A549 (cell line): ENCODE results near the gene NT5E. TPM values are rescaled to one million over a fixed set of nuclear protein-coding genes. Genes with fewer than 3 reads are reported as not detected.

Source experiments
- ATAC-seq, 2 experiments: fragments of 200-7000 bp in 1 of 2; fragments of >200 bp in 1 of 2; cut with Nextera tagmentation in 1 of 2; cut with Tn5 transposase in 1 of 2; 3 replicates each; pipeline versions ENCODE4 v1.8.0 to v1.9.1; 2018 to 2020; ENCODE audit warnings: mild to moderate bottlenecking in 1 of 2, moderate library complexity in 1 of 2
- CTCF ChIA-PET: fragments of 300-600 bp; sonication (Branson Sonifier 250); formaldehyde crosslinking; extraction: SDS; loops from one replicate; lab custom pipeline; 2021; ENCODE audit warnings: antibody characterized with exemption, inconsistent platforms; lab: Yijun Ruan, JAX
- POLR2A ChIA-PET: fragments of 350-600 bp; formaldehyde crosslinking; extraction: SDS; loops from one replicate; lab custom pipeline; 2021; ENCODE audit warnings: antibody characterized with exemption, inconsistent platforms; lab: Yijun Ruan, JAX
- DNase-seq, 2 experiments: peaks; one replicate each; pipeline versions ENCODE4 v3.0.0 to v3.0.0-alpha.2; 2011 to 2016; ENCODE audit warnings: low read depth in 1 of 2, low spot score in 1 of 2
- FAIRE-seq: peaks from 2 replicates; lab custom pipeline; 2011; peaks lifted over from hg19 to GRCh38; lab: Jason Lieb, UNC
- H3K27ac ChIP-seq, 2 experiments: fragments of >200 bp; sonication (Bioruptor Twin); formaldehyde crosslinking; 3 replicates each; pipeline ENCODE4 v1.5.1; 2016 to 2017
- H3K4me1 ChIP-seq: fragments of >200 bp; sonication (Bioruptor Twin); formaldehyde crosslinking; 3 replicates; pipeline ENCODE4 v1.6.1; 2016
- H3K4me2 ChIP-seq: fragments of >200 bp; sonication (Bioruptor Twin); formaldehyde crosslinking; 3 replicates; pipeline ENCODE4 v1.6.1; 2016
- H3K4me3 ChIP-seq: fragments of >200 bp; sonication (Bioruptor Twin); formaldehyde crosslinking; 3 replicates; pipeline ENCODE4 v1.5.1; 2016
- H3K9me3 ChIP-seq: fragments of >200 bp; sonication (Bioruptor Twin); formaldehyde crosslinking; 3 replicates; pipeline ENCODE4 v1.6.1; 2016
- CEBPB ChIP-seq, 2 experiments: fragments of >200 bp in 1 of 2; sonication (Bioruptor Twin) in 1 of 2; formaldehyde crosslinking in 1 of 2; IDR thresholded peaks; 2 replicates each; pipeline ENCODE4 v1.6.1; 2012 to 2016
- CHD4 ChIP-seq: fragments of 200-600 bp; sonication (generic); IDR thresholded peaks from 2 replicates; pipeline ENCODE4 v1.6.1; 2016; ENCODE audit warnings: antibody characterized with exemption, mild to moderate bottlenecking, borderline replicate concordance
- FOSB ChIP-seq: fragments of 250-450 bp; sonication (Bioruptor Pico); IDR thresholded peaks from 2 replicates; pipeline ENCODE4 v1.5.0; 2020; ENCODE audit warnings: mild to moderate bottlenecking, moderate library complexity
- HDAC2 ChIP-seq: fragments of 200-600 bp; sonication (generic); IDR thresholded peaks from 2 replicates; pipeline ENCODE4 v1.6.1; 2016
- HEYL ChIP-seq: fragments of 250-450 bp; sonication (Bioruptor Pico); IDR thresholded peaks from 2 replicates; pipeline ENCODE4 v1.8.0; 2021; ENCODE audit warnings: mild to moderate bottlenecking, moderate library complexity
- HMGXB4 ChIP-seq: fragments of 250-450 bp; sonication (Bioruptor Pico); IDR thresholded peaks from 2 replicates; pipeline ENCODE4 v1.5.0; 2021; ENCODE audit warnings: mild to moderate bottlenecking, moderate library complexity, borderline replicate concordance
- HOXA7 ChIP-seq: fragments of 250-450 bp; sonication (Bioruptor Pico); IDR thresholded peaks from 2 replicates; pipeline ENCODE4 v1.5.0; 2020; ENCODE audit warnings: mild to moderate bottlenecking, moderate library complexity
- HOXB5 ChIP-seq: fragments of 250-450 bp; sonication (Bioruptor Pico); IDR thresholded peaks from 2 replicates; pipeline ENCODE4 v1.5.0; 2020; ENCODE audit warnings: mild to moderate bottlenecking, moderate library complexity
- JUN ChIP-seq, 2 experiments: fragments of >200 bp; sonication (Bioruptor Twin); formaldehyde crosslinking; IDR thresholded peaks; 2 replicates in 1 of 2; 3 replicates in 1 of 2; pipeline ENCODE4 v1.6.1; 2016 to 2017
- MYC ChIP-seq: IDR thresholded peaks from 2 replicates; pipeline ENCODE4 v1.6.1; 2012; ENCODE audit warnings: mild to moderate bottlenecking, inconsistent platforms, low read length, improper control_type of control experiment, borderline replicate concordance
- NFE2L2 ChIP-seq: fragments of 150-350 bp; conservative IDR thresholded peaks from 2 replicates; pipeline ENCODE4 v1.6.1; 2014; ENCODE audit warnings: low read length
- NPAS2 ChIP-seq: fragments of 250-450 bp; sonication (Bioruptor Pico); IDR thresholded peaks from 2 replicates; pipeline ENCODE4 v1.8.0; 2022; ENCODE audit warnings: mild to moderate bottlenecking, moderate library complexity, borderline replicate concordance
- PHF8 ChIP-seq: fragments of 200-600 bp; sonication (generic); IDR thresholded peaks from 2 replicates; pipeline ENCODE4 v1.6.1; 2016; ENCODE audit warnings: low read depth, mild to moderate bottlenecking, antibody characterized with exemption, moderate library complexity, borderline replicate concordance
- POLR2A ChIP-seq: IDR thresholded peaks from 2 replicates; pipeline ENCODE4 v1.6.1; 2012; ENCODE audit warnings: mild to moderate bottlenecking, low read length
- RARB ChIP-seq: fragments of 250-450 bp; sonication (Bioruptor Pico); IDR thresholded peaks from 2 replicates; pipeline ENCODE4 v1.8.0; 2021; ENCODE audit warnings: mild to moderate bottlenecking, moderate library complexity
- REST ChIP-seq: fragments of 200-600 bp; sonication (generic); IDR thresholded peaks from 2 replicates; pipeline ENCODE4 v1.6.1; 2016; ENCODE audit warnings: antibody characterized with exemption, mild to moderate bottlenecking, moderate library complexity
- TFCP2L1 ChIP-seq: fragments of 250-450 bp; sonication (Bioruptor Pico); IDR thresholded peaks from 2 replicates; pipeline ENCODE4 v1.5.0; 2021; ENCODE audit warnings: mild to moderate bottlenecking
- ZFP36 ChIP-seq: fragments of 450-650 bp; IDR thresholded peaks from 2 replicates; pipeline ENCODE4 v1.6.1; 2014; ENCODE audit warnings: borderline replicate concordance; ENCODE audit not compliant: partially characterized antibody
- ZNF302 ChIP-seq: fragments of 250-450 bp; sonication (Bioruptor Pico); IDR thresholded peaks from 2 replicates; pipeline ENCODE4 v1.9.0; 2021; ENCODE audit warnings: inconsistent platforms, mild to moderate bottlenecking, moderate library complexity
- ZSCAN20 ChIP-seq: fragments of 250-450 bp; sonication (Bioruptor Pico); IDR thresholded peaks from 2 replicates; pipeline ENCODE4 v1.8.0; 2022; ENCODE audit warnings: mild to moderate bottlenecking, moderate library complexity
- WGBS: methylation state at CpG from one replicate; pipeline ENCODE4 v1.1.6; 2017; ENCODE audit errors: missing lambda C conversion rate; 5-methylcytosine and 5-hydroxymethylcytosine counted together
- polyA plus RNA-seq, 4 experiments: library from polyadenylated mRNA; depleted of rRNA in 3 of 4; stranded (reverse); fragments of >200 nt; fragmentation: RNase III in 1 of 4; extraction: RNeasy Plus Mini Kit Qiagen cat#74134 plus additional on column Dnase treatment in 1 of 4; gene quantifications; 2 replicates in 3 of 4; 3 replicates in 1 of 4; pipeline ENCODE4 v1.2.3, GENCODE V29; 2011 to 2017
- TF ChIP-seq, protein P1 (sequence below): fragments of >200 bp; sonication (Bioruptor Twin); formaldehyde crosslinking; IDR thresholded peaks from 2 replicates; pipeline ENCODE4 v1.6.1; 2016
- TF ChIP-seq, protein P2 (sequence below): fragments of 450-650 bp; IDR thresholded peaks from 2 replicates; pipeline ENCODE4 v1.6.1; 2014; ENCODE audit warnings: antibody characterized with exemption
- TF ChIP-seq, protein P3 (sequence below): fragments of 150-350 bp; IDR thresholded peaks from 2 replicates; pipeline ENCODE4 v1.6.1; 2014; ENCODE audit warnings: low read depth, mild to moderate bottlenecking, low read length

NT5E gene
- polyA plus RNA-seq, 2 of the 4 experiments (the other 2 are of a cell fraction): 18.9 to 54.8 TPM

DNA sequence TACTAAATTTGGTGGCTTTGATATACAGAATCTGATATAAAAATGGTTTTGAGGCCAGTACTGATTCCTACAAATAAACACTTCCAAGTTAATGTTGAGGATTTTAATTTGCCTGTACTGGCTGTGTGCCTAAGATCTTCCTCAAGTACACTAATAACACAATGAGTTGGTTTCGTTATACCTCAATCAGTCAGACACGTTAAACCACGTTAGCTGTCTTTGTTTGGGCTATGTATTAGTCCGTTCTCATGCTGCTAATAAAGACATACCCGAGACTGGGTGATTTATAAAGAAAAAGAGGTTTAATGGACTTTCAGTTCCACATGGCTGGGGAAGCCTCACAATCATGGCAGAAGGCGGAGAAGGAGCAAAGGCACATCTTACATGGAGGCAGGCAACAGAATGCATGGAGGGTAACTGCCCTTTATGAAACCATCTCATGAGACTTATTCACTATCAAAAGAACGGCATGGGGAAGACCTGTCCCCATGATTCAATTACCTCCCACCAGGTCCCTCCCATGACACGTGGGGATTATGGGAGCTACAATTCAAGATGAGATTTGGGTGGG lies 46.2 kb downstream of the NT5E start:
- H3K4me2 ChIP-seq: no peak overlapping the region
- H3K9me3 ChIP-seq: peaks cover 8% of the 10 kb centered on the region; the same call in 1 of the 3 replicates
- H3K27ac ChIP-seq: no peak overlapping the region
- DNase-seq (no peak), FAIRE-seq (no peak)
- CTCF ChIA-PET: interaction anchor here (1.7 to 4.2 kb wide), 2 partner anchors 13 to 141 kb away, joined by 7 to 23 read pairs; no protein-coding TSS in a partner anchor
- WGBS: 92% methylated on average over 8 of the region's 8 CpGs
- TF ChIP-seq HDAC2 (no peak), RARB (CRISPR knock-in tag) (no peak)
- TF ChIP-seq, all 56 proteins: peak for 0
- POLR2A ChIA-PET: no interaction called here
- H3K4me1 ChIP-seq: peaks cover 9% of the 10 kb centered on the region
- H3K4me3 ChIP-seq: no peak overlapping the region
- ATAC-seq: no peak

- CTCF ChIA-PET: interaction anchor here (1.2 to 4.2 kb wide), 3 partner anchors 14 to 144 kb away, joined by 3 to 23 read pairs (median 5); no protein-coding TSS in a partner anchor
- TF ChIP-seq HMGXB4 (CRISPR knock-in tag) (no peak), ZFP36 (no peak), MYC (no peak), HEYL (CRISPR knock-in tag) (no peak), CEBPB (IDR thresholded peaks at IDR 0.05) (no peak), REST (no peak), CHD4 (no peak), NFE2L2 (no peak)
- TF ChIP-seq, protein P1, sequence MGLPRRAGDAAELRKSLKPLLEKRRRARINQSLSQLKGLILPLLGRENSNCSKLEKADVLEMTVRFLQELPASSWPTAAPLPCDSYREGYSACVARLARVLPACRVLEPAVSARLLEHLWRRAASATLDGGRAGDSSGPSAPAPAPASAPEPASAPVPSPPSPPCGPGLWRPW: no peak
- FAIRE-seq (no peak), DNase-seq (no peak), ATAC-seq (no peak)
- Histone ChIP-seq H3K4me1 (peaks cover 9% of the 10 kb centered on the region), H3K4me2 (no peak overlapping the region), H3K27ac (no peak overlapping the region), H3K9me3 (peaks cover 8% of the 10 kb centered on the region; the same call in 1 of the 3 replicates), H3K4me3 (no peak overlapping the region)
- WGBS: 82% methylated on average over 5 of the region's 5 CpGs
- POLR2A ChIA-PET: no interaction called here
Observed at GRCh38 chr6:85496856-85497255, 47.0 kb downstream of the NT5E start.

DNA sequence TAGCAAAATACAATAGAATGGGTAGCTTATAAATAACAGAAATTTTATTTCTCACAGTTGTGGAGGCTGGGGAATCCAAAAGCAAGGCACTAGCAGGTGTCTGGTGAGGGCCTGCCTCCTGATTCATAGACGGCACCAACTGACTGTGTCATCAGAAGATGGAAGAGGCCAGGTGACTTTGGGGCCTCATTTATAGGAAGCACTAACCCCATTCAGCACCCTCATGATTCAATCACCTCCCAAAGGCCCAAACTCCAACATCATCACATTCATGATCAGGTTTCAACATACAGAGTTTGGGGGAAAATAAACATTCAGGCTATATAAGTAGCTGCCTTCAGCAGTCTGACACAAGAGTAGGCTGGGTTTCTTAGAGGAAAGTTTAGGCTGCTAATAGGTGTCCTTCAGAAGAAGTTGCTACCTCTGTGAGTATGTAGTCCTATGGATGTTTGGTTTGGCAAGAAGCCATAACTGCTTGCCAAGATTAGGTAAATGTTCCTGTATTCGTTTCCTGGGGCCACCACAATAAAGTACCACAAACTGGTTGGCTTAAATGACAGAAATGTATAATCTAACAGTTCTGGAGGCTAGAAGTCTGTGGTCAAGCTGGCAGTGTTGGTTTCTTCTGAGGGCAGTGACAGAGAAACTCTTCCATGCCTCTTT lies 48.8 kb downstream of the NT5E start:
- Histone ChIP-seq H3K27ac (no peak overlapping the region), H3K4me3 (no peak overlapping the region), H3K4me1 (peaks cover 9% of the 10 kb centered on the region), H3K4me2 (no peak overlapping the region), H3K9me3 (peaks cover 8% of the 10 kb centered on the region; the same call in 1 of the 3 replicates)
- ChIA-PET POLR2A (no interaction called here), CTCF (interaction anchor here (1.0 to 2.3 kb wide), 2 partner anchors 16 to 144 kb away, joined by 5 to 8 read pairs; no protein-coding TSS in a partner anchor)
- FAIRE-seq (no peak), DNase-seq (peak in 1 of 2 experiments; percentile 24), ATAC-seq (no peak)
- 45% methylated on average over 2 of the region's 2 CpGs for WGBS
- TF ChIP-seq HOXA7 (CRISPR knock-in tag) (no peak), POLR2A (no peak), ZNF302 (CRISPR knock-in tag) (no peak), PHF8 (no peak), ZSCAN20 (CRISPR knock-in tag) (no peak), JUN (IDR thresholded peaks at IDR 0.05) (no peak), NPAS2 (CRISPR knock-in tag) (no peak), HOXB5 (CRISPR knock-in tag) (no peak), TFCP2L1 (no peak), FOSB (CRISPR knock-in tag) (no peak)
- TF ChIP-seq, protein P2, sequence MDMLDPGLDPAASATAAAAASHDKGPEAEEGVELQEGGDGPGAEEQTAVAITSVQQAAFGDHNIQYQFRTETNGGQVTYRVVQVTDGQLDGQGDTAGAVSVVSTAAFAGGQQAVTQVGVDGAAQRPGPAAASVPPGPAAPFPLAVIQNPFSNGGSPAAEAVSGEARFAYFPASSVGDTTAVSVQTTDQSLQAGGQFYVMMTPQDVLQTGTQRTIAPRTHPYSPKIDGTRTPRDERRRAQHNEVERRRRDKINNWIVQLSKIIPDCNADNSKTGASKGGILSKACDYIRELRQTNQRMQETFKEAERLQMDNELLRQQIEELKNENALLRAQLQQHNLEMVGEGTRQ: no peak
- TF ChIP-seq, protein P3, sequence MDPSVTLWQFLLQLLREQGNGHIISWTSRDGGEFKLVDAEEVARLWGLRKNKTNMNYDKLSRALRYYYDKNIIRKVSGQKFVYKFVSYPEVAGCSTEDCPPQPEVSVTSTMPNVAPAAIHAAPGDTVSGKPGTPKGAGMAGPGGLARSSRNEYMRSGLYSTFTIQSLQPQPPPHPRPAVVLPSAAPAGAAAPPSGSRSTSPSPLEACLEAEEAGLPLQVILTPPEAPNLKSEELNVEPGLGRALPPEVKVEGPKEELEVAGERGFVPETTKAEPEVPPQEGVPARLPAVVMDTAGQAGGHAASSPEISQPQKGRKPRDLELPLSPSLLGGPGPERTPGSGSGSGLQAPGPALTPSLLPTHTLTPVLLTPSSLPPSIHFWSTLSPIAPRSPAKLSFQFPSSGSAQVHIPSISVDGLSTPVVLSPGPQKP: no peak
- TF ChIP-seq, protein P1: no peak
